HCT116 (cell line): Measurements from ENCODE around the gene KLF17. TPM values are rescaled to one million over a fixed set of nuclear protein-coding genes. Genes with fewer than 3 reads are reported as not detected.

Source experiments
- ATAC-seq: fragments of 200-7000 bp; cut with Tn5 transposase; 2 replicates; pipeline ENCODE4 v1.9.1; 2020; ENCODE audit warnings: mild to moderate bottlenecking, moderate library complexity
- BruUV-seq: library from RNA; stranded (reverse); fragments of 400-500 nt; replicated peaks from 2 replicates; lab custom pipeline; 2021; lab: Mats Ljungman, UMichigan
- CTCF ChIA-PET: fragments of 300-600 bp; sonication (Branson Sonifier 250); formaldehyde crosslinking; loops from one replicate; lab custom pipeline; 2021; ENCODE audit warnings: antibody characterized with exemption; lab: Charles Lee
- POLR2A ChIA-PET: fragments of 300-600, 350-600 bp; sonication (Branson Sonifier 250); formaldehyde crosslinking; loops from one replicate; lab custom pipeline; 2021; ENCODE audit warnings: antibody characterized with exemption; lab: Charles Lee
- RAD21 ChIA-PET, 2 experiments: fragments of 300-600 bp; sonication (Branson Sonifier 250); formaldehyde crosslinking; loops; one replicate each; lab custom pipeline; 2023; ENCODE audit warnings: low total read pairs in 2 of 2; ENCODE audit not compliant: uncharacterized antibody in 2 of 2, unreplicated experiment in 2 of 2, low non-redundant PET in 1 of 2; lab: Charles Lee
- DNase-seq: peaks from one replicate; pipeline ENCODE4 v3.0.0-alpha.2; 2010; ENCODE audit warnings: low read depth, low spot score
- H2AFZ ChIP-seq: fragments of 200-600 bp; shearing (Covaris generic), sonication (generic); 2 replicates; pipeline ENCODE4 v1.6.1; 2017; ENCODE audit warnings: low read depth, mixed run types, mixed read lengths, antibody characterized with exemption, low read length; ENCODE audit not compliant: poor library complexity, severe bottlenecking
- H3K27ac ChIP-seq: 2 replicates; pipeline ENCODE4 v1.5.1; 2012; ENCODE audit warnings: low read depth, low read length
- H3K27me3 ChIP-seq: fragments of 200-600 bp; sonication (generic); 2 replicates; pipeline ENCODE4 v1.6.1; 2016; ENCODE audit warnings: mixed run types, low read length, mixed read lengths; ENCODE audit not compliant: insufficient read depth
- H3K36me3 ChIP-seq, 2 experiments: fragments of 200-500 bp in 1 of 2; fragments of 200-600 bp in 1 of 2; sonication (Bioruptor generic) in 1 of 2; sonication (generic) in 1 of 2; 2 replicates each; pipeline versions ENCODE4 v1.5.1 to v1.6.1; 2014 to 2016; ENCODE audit warnings: low read length in 2 of 2, inconsistent platforms in 1 of 2, mixed read lengths in 1 of 2, mixed run types in 1 of 2; ENCODE audit not compliant: insufficient read depth in 2 of 2, control insufficient read depth in 1 of 2
- H3K4me1 ChIP-seq, 2 experiments: fragments of 200-600 bp in 1 of 2; sonication (generic) in 1 of 2; 2 replicates each; pipeline versions ENCODE4 v1.5.1 to v1.6.1; 2012 to 2017; ENCODE audit warnings: low read length in 2 of 2, inconsistent platforms in 1 of 2, mild to moderate bottlenecking in 1 of 2, mixed read lengths in 1 of 2, mixed run types in 1 of 2, moderate library complexity in 1 of 2; ENCODE audit not compliant: insufficient read depth in 2 of 2, control insufficient read depth in 1 of 2
- H3K4me2 ChIP-seq: fragments of 200-600 bp; sonication (generic); 2 replicates; pipeline ENCODE4 v1.6.1; 2017; ENCODE audit warnings: mixed run types, low read length, mixed read lengths
- H3K4me3 ChIP-seq, 2 experiments: fragments of 200-600 bp in 1 of 2; sonication (generic) in 1 of 2; replicated peaks in 1 of 2; 2 replicates each; pipeline ENCODE4 v1.5.1; 2011 to 2016; ENCODE audit warnings: low read length in 2 of 2, control low read depth in 1 of 2, low read depth in 1 of 2, mild to moderate bottlenecking in 1 of 2, mixed read lengths in 1 of 2, mixed run types in 1 of 2
- H3K79me2 ChIP-seq: fragments of 200-600 bp; sonication (generic); 2 replicates; pipeline ENCODE4 v1.6.1; 2017; ENCODE audit warnings: mild to moderate bottlenecking, mixed run types, low read length, moderate library complexity, mixed read lengths; ENCODE audit not compliant: insufficient read depth
- H3K9ac ChIP-seq: fragments of 200-600 bp; sonication (generic); 2 replicates; pipeline ENCODE4 v1.6.1; 2016; ENCODE audit warnings: low read length, mixed read lengths
- H3K9me2 ChIP-seq: fragments of 200-600 bp; sonication (generic), shearing (Covaris generic); 2 replicates; pipeline ENCODE4 v1.6.1; 2017; ENCODE audit warnings: mixed run types, mild to moderate bottlenecking, moderate library complexity; ENCODE audit not compliant: insufficient read depth
- H3K9me3 ChIP-seq, 2 experiments: fragments of 200-500 bp in 1 of 2; fragments of 200-600 bp in 1 of 2; sonication (Bioruptor generic) in 1 of 2; sonication (generic) in 1 of 2; 2 replicates each; pipeline ENCODE4 v1.6.1; 2014 to 2017; ENCODE audit warnings: low read length in 2 of 2, mixed read lengths in 2 of 2, inconsistent platforms in 1 of 2, low read depth in 1 of 2, mild to moderate bottlenecking in 1 of 2, mixed run types in 1 of 2, moderate library complexity in 1 of 2; ENCODE audit not compliant: control insufficient read depth in 1 of 2, insufficient read depth in 1 of 2
- H4K20me1 ChIP-seq: fragments of 200-600 bp; sonication (generic), shearing (Covaris generic); 2 replicates; pipeline ENCODE4 v1.6.1; 2017; ENCODE audit warnings: mixed run types, mild to moderate bottlenecking, moderate library complexity; ENCODE audit not compliant: insufficient read depth
- CBX3 ChIP-seq: IDR thresholded peaks from 2 replicates; pipeline ENCODE4 v1.6.1; 2012; ENCODE audit warnings: low read depth
- EZH2 ChIP-seq: fragments of 200-600 bp; sonication (generic); IDR thresholded peaks from 2 replicates; pipeline ENCODE4 v1.6.1; 2017; ENCODE audit warnings: antibody characterized with exemption, mixed run types
- intact Hi-C: fragments of 100-400 bp; cut with micrococcal nuclease; formaldehyde crosslinking; loops from 2 replicates; pipeline ENCODE4 v1.10.0; 2022
- total RNA-seq: library from RNA; stranded (reverse); gene quantifications from one replicate; pipeline ENCODE4 v1.2.1, GENCODE V29; 2021; ENCODE audit not compliant: unreplicated experiment
- TF ChIP-seq, protein P1 (sequence below): IDR thresholded peaks from 2 replicates; pipeline ENCODE4 v1.6.1; 2012
- TF ChIP-seq, protein P2 (sequence below), 3 experiments: fragments of 200-600 bp in 1 of 3; sonication (generic) in 1 of 3; IDR thresholded peaks in 2 of 3; conservative IDR thresholded peaks in 1 of 3; 2 replicates each; pipeline ENCODE4 v1.5.1; 2012 to 2017; ENCODE audit warnings: low read depth in 2 of 3, low read length in 2 of 3, antibody characterized with exemption in 1 of 3, borderline replicate concordance in 1 of 3, control low read depth in 1 of 3, mild to moderate bottlenecking in 1 of 3, mixed read lengths in 1 of 3, mixed run types in 1 of 3, moderate library complexity in 1 of 3; ENCODE audit not compliant: insufficient read depth in 1 of 3

KLF17 gene
- total RNA-seq, 1 experiment from 2014 or later, result not detected

DNA sequence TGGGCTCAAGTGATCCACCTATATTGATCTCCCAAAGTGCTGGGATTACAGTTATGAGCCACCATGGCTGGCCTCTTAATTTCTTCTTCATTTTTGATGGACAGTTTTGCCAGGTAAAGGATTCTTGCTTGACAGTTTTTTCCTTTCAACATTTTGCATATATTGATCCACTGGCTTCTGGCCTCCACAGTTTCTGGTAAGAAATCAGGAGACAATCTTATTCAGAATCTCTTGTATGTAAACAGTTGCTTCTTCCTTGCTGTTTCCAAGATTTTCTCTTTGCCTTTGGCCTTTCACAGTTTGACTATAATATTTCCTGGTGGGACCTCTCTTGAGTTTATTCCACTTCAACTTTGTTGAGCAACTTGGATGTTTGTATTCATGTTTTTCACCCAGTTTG is 42.9 kb downstream of the KLF17 start:
- no peak overlapping the region for H3K27ac ChIP-seq
- H3K27me3 ChIP-seq, result no peaks in the 10 kb centered on the region
- ChIA-PET CTCF (no interaction called here), POLR2A (interaction anchor here (0.7 kb wide), 1 partner anchor 569 kb away, joined by 3 read pairs; the partner anchor contains the start of gene RNU5D-1), RAD21 (no interaction called here)
- no peak overlapping the region for H2AFZ ChIP-seq
- no peaks in the 10 kb centered on the region for H3K4me1 ChIP-seq
- no peaks in the 10 kb centered on the region for H3K9me3 ChIP-seq
- 0 out of 2 replicates have a peak, but pooled peaks cover 3% of the 10 kb centered on the region for H3K9me2 ChIP-seq
- no peak overlapping the region for H3K4me2 ChIP-seq
- ATAC-seq (no peak), DNase-seq (no peak)
- no peak overlapping the region for H3K9ac ChIP-seq
- H3K36me3 ChIP-seq, result no peaks in the 10 kb centered on the region
- TF ChIP-seq, protein P1, sequence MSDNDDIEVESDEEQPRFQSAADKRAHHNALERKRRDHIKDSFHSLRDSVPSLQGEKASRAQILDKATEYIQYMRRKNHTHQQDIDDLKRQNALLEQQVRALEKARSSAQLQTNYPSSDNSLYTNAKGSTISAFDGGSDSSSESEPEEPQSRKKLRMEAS, result no peak
- TF ChIP-seq EZH2, result no peak
- TF ChIP-seq CBX3, result 0 out of 2 replicates have a peak, but pooled peaks have one; percentile 65
- intact Hi-C loops, result no loop called here
- BruUV-seq, result no TSS peak
- H3K4me3 ChIP-seq, result no peak overlapping the region
- H3K79me2 ChIP-seq, result no peaks in the 10 kb centered on the region
- no peaks in the 10 kb centered on the region for H4K20me1 ChIP-seq

DNA sequence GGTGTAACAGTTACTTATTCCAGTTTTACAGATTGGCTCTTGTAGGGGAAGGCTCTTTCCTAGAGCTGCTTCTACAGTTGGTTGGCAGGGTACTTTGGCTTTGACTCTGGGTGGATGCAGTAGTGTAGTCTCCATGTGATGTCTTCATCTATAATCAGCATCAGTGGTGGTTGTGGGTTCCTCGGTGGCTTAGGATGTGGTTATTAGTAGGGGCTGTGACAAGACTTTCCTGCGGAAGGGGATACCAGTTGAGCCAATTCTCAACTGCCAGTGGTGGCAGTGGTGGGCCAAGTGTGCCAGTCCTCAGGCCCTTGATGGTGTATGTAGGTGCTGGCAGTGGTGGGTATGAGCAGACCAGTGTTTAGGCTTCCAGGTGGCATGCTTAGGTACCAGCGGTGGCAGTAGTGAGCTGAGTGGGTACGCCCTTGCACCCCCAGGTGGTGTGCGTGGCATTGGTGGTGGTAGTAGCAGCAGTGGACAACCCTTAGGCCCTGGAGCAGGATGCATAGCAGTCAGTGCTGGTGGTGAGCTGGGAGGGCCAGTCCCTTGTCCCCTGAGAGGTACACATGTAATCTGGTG is 50.0 kb downstream of the KLF17 start:
- ATAC-seq (peak; percentile 85), DNase-seq (no peak)
- Histone ChIP-seq H3K4me2 (no peak overlapping the region), H3K9me2 (no peaks in the 10 kb centered on the region), H3K9ac (no peak overlapping the region), H3K4me1 (no peaks in the 10 kb centered on the region), H3K36me3 (no peaks in the 10 kb centered on the region), H3K79me2 (no peaks in the 10 kb centered on the region), H3K9me3 (no peaks in the 10 kb centered on the region), H3K27ac (no peak overlapping the region), H3K4me3 (no peak overlapping the region), H2AFZ (no peak overlapping the region), H3K27me3 (no peaks in the 10 kb centered on the region), H4K20me1 (no peaks in the 10 kb centered on the region)
- no TSS peak for BruUV-seq
- CTCF ChIA-PET, result no interaction called here
- no peak for TF ChIP-seq EZH2
- TF ChIP-seq, protein P2, sequence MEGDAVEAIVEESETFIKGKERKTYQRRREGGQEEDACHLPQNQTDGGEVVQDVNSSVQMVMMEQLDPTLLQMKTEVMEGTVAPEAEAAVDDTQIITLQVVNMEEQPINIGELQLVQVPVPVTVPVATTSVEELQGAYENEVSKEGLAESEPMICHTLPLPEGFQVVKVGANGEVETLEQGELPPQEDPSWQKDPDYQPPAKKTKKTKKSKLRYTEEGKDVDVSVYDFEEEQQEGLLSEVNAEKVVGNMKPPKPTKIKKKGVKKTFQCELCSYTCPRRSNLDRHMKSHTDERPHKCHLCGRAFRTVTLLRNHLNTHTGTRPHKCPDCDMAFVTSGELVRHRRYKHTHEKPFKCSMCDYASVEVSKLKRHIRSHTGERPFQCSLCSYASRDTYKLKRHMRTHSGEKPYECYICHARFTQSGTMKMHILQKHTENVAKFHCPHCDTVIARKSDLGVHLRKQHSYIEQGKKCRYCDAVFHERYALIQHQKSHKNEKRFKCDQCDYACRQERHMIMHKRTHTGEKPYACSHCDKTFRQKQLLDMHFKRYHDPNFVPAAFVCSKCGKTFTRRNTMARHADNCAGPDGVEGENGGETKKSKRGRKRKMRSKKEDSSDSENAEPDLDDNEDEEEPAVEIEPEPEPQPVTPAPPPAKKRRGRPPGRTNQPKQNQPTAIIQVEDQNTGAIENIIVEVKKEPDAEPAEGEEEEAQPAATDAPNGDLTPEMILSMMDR (IDR thresholded peaks at IDR 0.05 in 2 of 3, conservative IDR thresholded peaks at IDR 0.05 in 1 of 3; ENCODE audit: borderline replicate concordance in 1 of 3, insufficient read depth in 1 of 3, low read depth in 2 of 3, low read length in 2 of 3), result peak; percentile 43 to 75 (median 44)
- POLR2A ChIA-PET, result no interaction called here
- RAD21 ChIA-PET, result no interaction called here
- intact Hi-C loops, result no loop called here
